ENCODE measurements around the gene RSPRY1.
"Not testable (repeated sequence)": the region's sequence is repeated elsewhere in the genome, so short reads cannot be mapped to it uniquely, and the experiment has no call there.

Gene RSPRY1

GRCh38 chr16:57192720-57193486 lies 6.8 kb downstream of the RSPRY1 start:
- Histone ChIP-seq H3K36me3 (ENCODE audit: control insufficient read depth in 5 of 5, insufficient read depth in 5 of 5, low read length in 5 of 5) (peaks cover 0 to 2% (median 0%) of the 10 kb centered on the region in 5 donors), H3K9ac (ENCODE audit: low read length in 5 of 5) (no peak overlapping the region), H3K4me3 (ENCODE audit: low read depth in 1 of 5, low read length in 5 of 5) (no peak overlapping the region), H3K27ac (ENCODE audit: low read depth, low read length) (no peak overlapping the region), H3K27me3 (ENCODE audit: control insufficient read depth in 5 of 5, insufficient read depth in 4 of 5, low read length in 5 of 5) (no peaks in the 10 kb centered on the region), H3K4me1 (ENCODE audit: control insufficient read depth in 5 of 5, insufficient read depth in 5 of 5, low read length in 5 of 5) (peaks cover 0 to 12% (median 4%) of the 10 kb centered on the region in 5 donors), H3K9me3 (ENCODE audit: control insufficient read depth in 5 of 5, low read length in 5 of 5) (no peaks in the 10 kb centered on the region)

DNA sequence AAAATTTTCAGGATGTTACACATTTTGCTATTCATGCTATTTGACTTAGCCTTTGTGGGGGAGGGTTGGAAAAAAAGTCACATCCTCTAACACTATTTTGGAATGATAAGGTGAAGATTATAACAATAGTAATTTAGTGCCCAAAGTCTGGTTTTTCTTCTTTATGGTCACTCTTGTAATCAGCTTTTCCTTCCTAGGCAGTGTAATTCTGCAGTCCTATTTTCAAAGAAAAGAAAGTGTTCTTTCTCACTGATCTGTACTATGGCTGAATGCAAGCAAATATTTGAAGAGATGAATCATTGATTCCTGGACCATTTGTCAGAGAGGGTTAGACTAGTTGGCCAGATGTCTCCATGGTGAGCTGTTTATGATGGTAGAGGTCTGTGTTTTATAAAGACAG lies 8.4 kb downstream of the RSPRY1 start:
- Histone ChIP-seq H3K9ac (ENCODE audit: low read length in 5 of 5) (no peak overlapping the region), H3K4me3 (ENCODE audit: low read depth in 1 of 5, low read length in 5 of 5) (no peak overlapping the region), H3K9me3 (ENCODE audit: control insufficient read depth in 5 of 5, low read length in 5 of 5) (no peaks in the 10 kb centered on the region), H3K27me3 (ENCODE audit: control insufficient read depth in 5 of 5, insufficient read depth in 4 of 5, low read length in 5 of 5) (no peaks in the 10 kb centered on the region), H3K27ac (ENCODE audit: low read depth, low read length) (no peak overlapping the region), H3K4me1 (ENCODE audit: control insufficient read depth in 5 of 5, insufficient read depth in 5 of 5, low read length in 5 of 5) (peaks cover 0 to 10% (median 3%) of the 10 kb centered on the region in 5 donors), H3K36me3 (ENCODE audit: control insufficient read depth in 5 of 5, insufficient read depth in 5 of 5, low read length in 5 of 5) (peaks cover 0 to 2% (median 0%) of the 10 kb centered on the region in 5 donors)

- Histone ChIP-seq H3K9me3 (ENCODE audit: control insufficient read depth in 5 of 5, low read length in 5 of 5) (no peaks in the 10 kb centered on the region), H3K4me3 (ENCODE audit: low read depth in 1 of 5, low read length in 5 of 5) (no peak overlapping the region), H3K27ac (ENCODE audit: low read depth, low read length) (no peak overlapping the region), H3K9ac (ENCODE audit: low read length in 5 of 5) (no peak overlapping the region), H3K27me3 (ENCODE audit: control insufficient read depth in 5 of 5, insufficient read depth in 4 of 5, low read length in 5 of 5) (no peaks in the 10 kb centered on the region), H3K36me3 (ENCODE audit: control insufficient read depth in 5 of 5, insufficient read depth in 5 of 5, low read length in 5 of 5) (no peaks in the 10 kb centered on the region), H3K4me1 (ENCODE audit: control insufficient read depth in 5 of 5, insufficient read depth in 5 of 5, low read length in 5 of 5) (peaks cover 0 to 7% (median 1%) of the 10 kb centered on the region in 5 donors)
Measured at GRCh38 chr16:57196286-57196685, 10.2 kb downstream of the RSPRY1 start.

DNA sequence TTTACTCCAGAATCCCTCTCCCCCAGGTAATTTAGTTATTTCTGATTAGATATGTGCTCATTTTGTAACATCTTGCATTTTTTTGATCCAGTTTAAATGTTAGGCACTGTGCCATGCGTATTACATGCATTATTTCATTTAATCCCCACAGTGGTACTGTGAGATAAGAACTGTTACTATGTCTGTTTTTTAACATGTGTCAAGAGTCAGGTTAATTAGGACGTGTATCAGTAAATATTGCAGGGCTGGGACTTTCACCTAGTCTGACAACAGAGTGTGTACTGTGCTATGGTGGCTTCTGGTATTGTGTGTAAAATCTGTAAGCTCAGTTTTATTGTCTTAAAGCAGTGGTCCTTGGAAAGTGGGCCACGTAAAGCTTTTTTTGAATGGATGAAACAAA lies 10.6 kb downstream of the RSPRY1 start:
- H3K9ac ChIP-seq (ENCODE audit: low read length in 5 of 5), result no peak overlapping the region
- no peak overlapping the region for H3K4me3 ChIP-seq (ENCODE audit: low read depth in 1 of 5, low read length in 5 of 5)
- H3K36me3 ChIP-seq (ENCODE audit: control insufficient read depth in 5 of 5, insufficient read depth in 5 of 5, low read length in 5 of 5), result no peaks in the 10 kb centered on the region
- H3K27me3 ChIP-seq (ENCODE audit: control insufficient read depth in 5 of 5, insufficient read depth in 4 of 5, low read length in 5 of 5), result no peaks in the 10 kb centered on the region
- peaks cover 0 to 7% (median 0%) of the 10 kb centered on the region in 5 donors for H3K4me1 ChIP-seq (ENCODE audit: control insufficient read depth in 5 of 5, insufficient read depth in 5 of 5, low read length in 5 of 5)
- no peaks in the 10 kb centered on the region for H3K9me3 ChIP-seq (ENCODE audit: control insufficient read depth in 5 of 5, low read length in 5 of 5)
- no peak overlapping the region for H3K27ac ChIP-seq (ENCODE audit: low read depth, low read length)

DNA sequence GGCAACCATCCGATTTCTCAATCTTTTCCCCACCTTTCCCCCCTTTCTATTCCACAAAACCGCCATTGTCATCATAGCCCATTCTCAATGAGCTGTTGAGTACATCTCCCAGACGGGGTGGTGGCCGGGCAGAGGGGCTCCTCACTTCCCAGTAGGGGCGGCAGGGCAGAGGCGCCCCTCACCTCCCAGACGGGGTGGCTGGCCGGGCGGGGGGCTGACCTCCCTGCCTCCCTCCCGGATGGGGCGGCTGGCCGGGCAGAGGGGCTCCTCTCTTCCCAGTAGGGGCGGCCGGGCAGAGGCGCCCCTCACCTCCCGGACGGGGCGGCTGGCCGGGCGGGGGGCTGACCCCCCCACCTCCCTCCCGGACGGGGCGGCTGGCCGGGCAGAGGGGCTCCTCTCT lies 14.2 kb downstream of the RSPRY1 start:
- H3K27ac ChIP-seq (ENCODE audit: low read depth, low read length); H3K27me3 ChIP-seq (ENCODE audit: control insufficient read depth in 5 of 5, insufficient read depth in 4 of 5, low read length in 5 of 5); H3K9ac ChIP-seq (ENCODE audit: low read length in 5 of 5); H3K4me3 ChIP-seq (ENCODE audit: low read depth in 1 of 5, low read length in 5 of 5); H3K9me3 ChIP-seq (ENCODE audit: control insufficient read depth in 5 of 5, low read length in 5 of 5); H3K4me1 ChIP-seq (ENCODE audit: control insufficient read depth in 5 of 5, insufficient read depth in 5 of 5, low read length in 5 of 5): not testable (repeated sequence)
- H3K36me3 ChIP-seq (ENCODE audit: control insufficient read depth in 5 of 5, insufficient read depth in 5 of 5, low read length in 5 of 5), result peaks cover 5 to 10% (median 9%) of the 10 kb centered on the region in 5 donors

DNA sequence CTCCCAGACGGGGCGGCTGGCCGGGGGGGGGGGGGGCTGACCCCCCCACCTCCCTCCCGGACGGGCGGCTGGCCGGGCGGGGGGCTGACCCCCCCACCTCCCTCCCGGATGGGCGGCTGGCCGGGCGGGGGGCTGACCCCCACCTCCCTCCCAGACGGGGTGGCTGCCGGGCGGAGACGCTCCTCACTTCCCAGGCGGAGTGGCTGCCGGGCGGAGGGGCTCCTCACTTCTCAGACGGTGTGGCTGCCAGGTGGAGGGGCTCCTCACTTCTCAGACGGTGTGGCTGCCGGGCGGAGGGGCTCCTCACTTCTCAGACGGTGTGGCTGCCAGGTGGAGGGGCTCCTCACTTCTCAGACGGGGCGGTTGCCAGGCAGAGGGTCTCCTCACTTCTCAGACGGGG lies 14.8 kb downstream of the RSPRY1 start:
- H3K4me1 ChIP-seq (ENCODE audit: control insufficient read depth in 5 of 5, insufficient read depth in 5 of 5, low read length in 5 of 5); H3K27me3 ChIP-seq (ENCODE audit: control insufficient read depth in 5 of 5, insufficient read depth in 4 of 5, low read length in 5 of 5); H3K27ac ChIP-seq (ENCODE audit: low read depth, low read length); H3K9ac ChIP-seq (ENCODE audit: low read length in 5 of 5); H3K9me3 ChIP-seq (ENCODE audit: control insufficient read depth in 5 of 5, low read length in 5 of 5); H3K4me3 ChIP-seq (ENCODE audit: low read depth in 1 of 5, low read length in 5 of 5): not testable (repeated sequence)
- H3K36me3 ChIP-seq (ENCODE audit: control insufficient read depth in 5 of 5, insufficient read depth in 5 of 5, low read length in 5 of 5), result peaks cover 9 to 16% (median 15%) of the 10 kb centered on the region in 5 donors

GRCh38 chr16:57202095-57202886 lies 16.2 kb downstream of the RSPRY1 start:
- no peaks in the 10 kb centered on the region for H3K27me3 ChIP-seq (ENCODE audit: control insufficient read depth in 5 of 5, insufficient read depth in 4 of 5, low read length in 5 of 5)
- H3K36me3 ChIP-seq (ENCODE audit: control insufficient read depth in 5 of 5, insufficient read depth in 5 of 5, low read length in 5 of 5), result peaks cover 11 to 27% (median 20%) of the 10 kb centered on the region in 5 donors
- H3K9me3 ChIP-seq (ENCODE audit: control insufficient read depth in 5 of 5, low read length in 5 of 5), result no peaks in the 10 kb centered on the region
- no peak overlapping the region for H3K27ac ChIP-seq (ENCODE audit: low read depth, low read length)
- H3K9ac ChIP-seq (ENCODE audit: low read length in 5 of 5), result no peak overlapping the region
- H3K4me3 ChIP-seq (ENCODE audit: low read depth in 1 of 5, low read length in 5 of 5), result no peak overlapping the region
- H3K4me1 ChIP-seq (ENCODE audit: control insufficient read depth in 5 of 5, insufficient read depth in 5 of 5, low read length in 5 of 5), result no peaks in the 10 kb centered on the region

GRCh38 chr16:57203451-57203850 lies 17.3 kb downstream of the RSPRY1 start:
- Histone ChIP-seq H3K9me3 (ENCODE audit: control insufficient read depth in 5 of 5, low read length in 5 of 5) (no peaks in the 10 kb centered on the region), H3K27ac (ENCODE audit: low read depth, low read length) (no peak overlapping the region)

GRCh38 chr16:57204675-57205074 lies 18.5 kb downstream of the RSPRY1 start:
- peaks cover 23 to 41% (median 36%) of the 10 kb centered on the region in 5 donors for H3K36me3 ChIP-seq (ENCODE audit: control insufficient read depth in 5 of 5, insufficient read depth in 5 of 5, low read length in 5 of 5)
- H3K4me3 ChIP-seq (ENCODE audit: low read depth in 1 of 5, low read length in 5 of 5), result no peak overlapping the region
- H3K9ac ChIP-seq (ENCODE audit: low read length in 5 of 5), result no peak overlapping the region
- no peaks in the 10 kb centered on the region for H3K4me1 ChIP-seq (ENCODE audit: control insufficient read depth in 5 of 5, insufficient read depth in 5 of 5, low read length in 5 of 5)
- H3K9me3 ChIP-seq (ENCODE audit: control insufficient read depth in 5 of 5, low read length in 5 of 5), result no peaks in the 10 kb centered on the region
- H3K27me3 ChIP-seq (ENCODE audit: control insufficient read depth in 5 of 5, insufficient read depth in 4 of 5, low read length in 5 of 5), result no peaks in the 10 kb centered on the region
- no peak overlapping the region for H3K27ac ChIP-seq (ENCODE audit: low read depth, low read length)

More at GRCh38 chr16:57203451-57203850, 17.3 kb downstream of the RSPRY1 start:
- Histone ChIP-seq H3K27me3 (ENCODE audit: control insufficient read depth in 5 of 5, insufficient read depth in 4 of 5, low read length in 5 of 5) (no peaks in the 10 kb centered on the region), H3K4me1 (ENCODE audit: control insufficient read depth in 5 of 5, insufficient read depth in 5 of 5, low read length in 5 of 5) (no peaks in the 10 kb centered on the region), H3K36me3 (ENCODE audit: control insufficient read depth in 5 of 5, insufficient read depth in 5 of 5, low read length in 5 of 5) (peaks cover 18 to 33% (median 27%) of the 10 kb centered on the region in 5 donors), H3K4me3 (ENCODE audit: low read depth in 1 of 5, low read length in 5 of 5) (no peak overlapping the region), H3K9ac (ENCODE audit: low read length in 5 of 5) (no peak overlapping the region)

DNA sequence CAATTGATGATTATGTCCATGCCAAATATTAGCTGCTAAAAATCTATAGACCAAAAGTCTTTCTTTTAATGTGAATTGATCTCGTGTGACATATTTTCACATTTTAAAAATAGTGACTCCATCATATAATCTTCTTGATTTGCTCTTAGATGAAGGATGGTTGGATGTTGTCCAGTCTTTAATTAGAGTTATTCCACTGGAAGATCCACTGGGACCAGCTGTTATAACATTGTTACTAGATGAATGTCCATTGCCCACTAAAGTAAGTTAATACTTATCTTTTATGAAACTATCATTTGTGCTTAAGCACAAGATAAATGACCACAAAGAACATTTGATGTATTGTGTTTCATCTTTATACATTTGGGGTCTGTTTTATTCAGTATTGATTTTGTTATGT lies 22.8 kb downstream of the RSPRY1 start:
- no peaks in the 10 kb centered on the region for H3K27me3 ChIP-seq (ENCODE audit: control insufficient read depth in 5 of 5, insufficient read depth in 4 of 5, low read length in 5 of 5)
- H3K9ac ChIP-seq (ENCODE audit: low read length in 5 of 5), result no peak overlapping the region
- H3K4me1 ChIP-seq (ENCODE audit: control insufficient read depth in 5 of 5, insufficient read depth in 5 of 5, low read length in 5 of 5), result no peaks in the 10 kb centered on the region
- H3K36me3 ChIP-seq (ENCODE audit: control insufficient read depth in 5 of 5, insufficient read depth in 5 of 5, low read length in 5 of 5), result peaks cover 35 to 73% (median 59%) of the 10 kb centered on the region in 5 donors
- H3K27ac ChIP-seq (ENCODE audit: low read depth, low read length), result no peak overlapping the region
- H3K9me3 ChIP-seq (ENCODE audit: control insufficient read depth in 5 of 5, low read length in 5 of 5), result no peaks in the 10 kb centered on the region
- no peak overlapping the region for H3K4me3 ChIP-seq (ENCODE audit: low read depth in 1 of 5, low read length in 5 of 5)

All from subcutaneous abdominal adipose tissue (tissue), 5 donors.